ENCODE data around the gene PPP2R5C.

The PPP2R5C gene

DNA sequence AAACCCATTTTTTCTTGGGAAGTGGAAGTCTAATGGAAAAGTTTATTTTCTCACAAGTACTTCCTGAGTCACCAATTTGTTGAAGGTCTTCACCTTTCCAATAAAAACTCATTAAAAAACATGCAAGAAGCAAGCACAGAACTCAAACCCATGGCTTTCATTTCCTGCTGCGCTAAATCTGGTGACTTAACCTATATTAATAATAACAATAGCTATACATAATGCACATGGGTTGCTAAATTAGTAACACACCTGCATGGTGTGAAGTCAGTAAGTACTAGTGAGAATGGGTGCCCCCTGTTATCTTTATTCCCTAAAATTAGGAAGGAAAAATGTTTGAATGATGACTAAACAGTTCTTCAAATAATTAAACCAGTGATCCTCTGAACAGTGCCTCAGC is 52.3 kb downstream of the PPP2R5C start:
- Histone ChIP-seq H3K27ac (no peak overlapping the region), H3K4me3 (ENCODE audit: low read depth, low read length) (no peak overlapping the region), H3K27me3 (replicated peaks) (no peaks in the 10 kb centered on the region), H3K36me3 (replicated peaks) (no peaks in the 10 kb centered on the region)
- TF ChIP-seq CTCF (IDR thresholded peaks at IDR 0.05; ENCODE audit: low read depth, low read length, missing control alignments) = no peak
- DNase-seq = no peak
- in situ Hi-C loops (cut with HindIII; ENCODE audit: low pct_ligation_motif_present, low sequenced_read_pairs) = no loop called here

- Histone ChIP-seq H3K27me3 (replicated peaks) (no peaks in the 10 kb centered on the region), H3K36me3 (replicated peaks) (no peaks in the 10 kb centered on the region), H3K4me3 (ENCODE audit: low read depth, low read length) (no peak overlapping the region), H3K27ac (no peak overlapping the region)
- no peak for TF ChIP-seq CTCF (IDR thresholded peaks at IDR 0.05; ENCODE audit: low read depth, low read length, missing control alignments)
- in situ Hi-C loops (cut with HindIII; ENCODE audit: low pct_ligation_motif_present, low sequenced_read_pairs) = no loop called here
- DNase-seq = no peak
These were observed 53.4 kb downstream of the PPP2R5C start for GRCh38 chr14:101814934-101815333.

DNA sequence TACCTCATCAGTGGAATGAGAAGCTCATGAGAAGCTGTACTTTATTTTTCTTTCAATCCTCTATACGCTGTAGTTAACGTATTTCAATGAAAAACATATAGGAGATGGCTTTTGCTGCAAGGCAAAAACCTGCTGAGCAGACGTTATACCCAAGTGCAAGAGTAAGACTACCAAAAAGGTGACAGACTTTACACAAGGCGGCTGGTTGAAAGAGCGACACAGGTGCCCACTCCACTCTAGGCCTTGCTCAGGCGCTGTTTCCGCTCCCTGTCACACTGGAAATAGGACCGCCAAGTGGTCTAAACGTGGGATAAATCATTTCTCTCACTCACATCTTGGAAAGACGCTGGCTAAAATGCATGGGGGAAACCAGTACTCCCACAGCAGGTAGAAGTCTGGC is 54.5 kb downstream of the PPP2R5C start:
- no peaks in the 10 kb centered on the region for H3K27me3 ChIP-seq (replicated peaks)
- DNase-seq = no peak
- no peaks in the 10 kb centered on the region for H3K36me3 ChIP-seq (replicated peaks)
- no peak for TF ChIP-seq CTCF (IDR thresholded peaks at IDR 0.05; ENCODE audit: low read depth, low read length, missing control alignments)
- H3K4me3 ChIP-seq (ENCODE audit: low read depth, low read length) = no peak overlapping the region
- in situ Hi-C loops (cut with HindIII; ENCODE audit: low pct_ligation_motif_present, low sequenced_read_pairs) = no loop called here
- no peak overlapping the region for H3K27ac ChIP-seq

- no peak for TF ChIP-seq CTCF (IDR thresholded peaks at IDR 0.05; ENCODE audit: low read depth, low read length, missing control alignments)
- no peaks in the 10 kb centered on the region for H3K36me3 ChIP-seq (replicated peaks)
- in situ Hi-C loops (cut with HindIII; ENCODE audit: low pct_ligation_motif_present, low sequenced_read_pairs) = no loop called here
- no peak overlapping the region for H3K4me3 ChIP-seq (ENCODE audit: low read depth, low read length)
- DNase-seq = no peak
- no peak overlapping the region for H3K27ac ChIP-seq
- no peaks in the 10 kb centered on the region for H3K27me3 ChIP-seq (replicated peaks)
These were observed 56.0 kb downstream of the PPP2R5C start for GRCh38 chr14:101817501-101818001.

DNA sequence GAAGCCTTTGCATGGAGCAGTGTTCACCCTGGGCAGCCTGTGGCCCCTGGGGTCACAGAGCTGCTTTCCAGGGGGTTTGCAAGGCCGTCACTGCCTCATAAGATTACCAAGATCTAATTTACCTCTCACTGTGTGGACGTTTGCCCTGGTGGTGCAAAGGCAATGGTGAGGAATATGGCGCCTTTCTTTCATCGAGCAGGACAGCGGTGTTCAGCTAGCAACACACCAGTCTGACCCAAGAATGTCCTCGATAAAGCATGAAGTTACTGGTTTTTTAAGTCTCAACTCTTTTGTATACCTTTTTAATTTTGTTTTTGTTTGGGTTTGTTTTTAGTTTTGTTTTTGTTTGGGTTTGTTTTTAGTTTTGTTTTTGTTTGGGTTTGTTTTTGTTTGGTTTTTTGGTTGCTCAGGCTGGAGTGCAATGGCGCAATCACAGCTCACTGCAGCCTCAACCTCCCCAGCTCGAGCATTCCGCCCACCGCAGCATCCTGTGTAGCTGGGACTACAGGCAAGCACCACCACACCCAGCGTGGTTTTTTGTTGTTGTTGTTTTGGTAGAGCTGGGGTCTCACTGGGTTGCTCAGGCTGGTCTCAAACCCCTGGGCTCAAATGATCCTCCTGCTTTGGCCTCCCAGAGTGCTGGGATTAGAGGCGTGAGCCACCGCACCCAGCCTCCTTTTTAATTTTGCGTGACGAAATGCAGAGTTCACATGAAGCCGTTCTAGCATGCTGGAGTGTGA is 57.9 kb downstream of the PPP2R5C start:
- DNase-seq = no peak
- in situ Hi-C loops (cut with HindIII; ENCODE audit: low pct_ligation_motif_present, low sequenced_read_pairs) = no loop called here
- no peak for TF ChIP-seq CTCF (IDR thresholded peaks at IDR 0.05; ENCODE audit: low read depth, low read length, missing control alignments)
- no peak overlapping the region for H3K4me3 ChIP-seq (ENCODE audit: low read depth, low read length)
- no peaks in the 10 kb centered on the region for H3K27me3 ChIP-seq (replicated peaks)
- no peak overlapping the region for H3K27ac ChIP-seq
- H3K36me3 ChIP-seq (replicated peaks) = no peaks in the 10 kb centered on the region
